GM12873 (cell line): ENCODE results near the gene HTR6.

ENCODE experiments used
- TF ChIP-seq, protein P1 (sequence below): IDR thresholded peaks from 2 replicates; pipeline ENCODE4 v1.5.1; 2012; ENCODE audit warnings: low read depth, mild to moderate bottlenecking, moderate library complexity, low read length, control low read depth; ENCODE audit not compliant: insufficient read depth; ENCODE audit errors: missing control alignments

The HTR6 gene

GRCh38 chr1:19705464-19705863 lies 40.8 kb downstream of the HTR6 start:
- TF ChIP-seq, protein P1, sequence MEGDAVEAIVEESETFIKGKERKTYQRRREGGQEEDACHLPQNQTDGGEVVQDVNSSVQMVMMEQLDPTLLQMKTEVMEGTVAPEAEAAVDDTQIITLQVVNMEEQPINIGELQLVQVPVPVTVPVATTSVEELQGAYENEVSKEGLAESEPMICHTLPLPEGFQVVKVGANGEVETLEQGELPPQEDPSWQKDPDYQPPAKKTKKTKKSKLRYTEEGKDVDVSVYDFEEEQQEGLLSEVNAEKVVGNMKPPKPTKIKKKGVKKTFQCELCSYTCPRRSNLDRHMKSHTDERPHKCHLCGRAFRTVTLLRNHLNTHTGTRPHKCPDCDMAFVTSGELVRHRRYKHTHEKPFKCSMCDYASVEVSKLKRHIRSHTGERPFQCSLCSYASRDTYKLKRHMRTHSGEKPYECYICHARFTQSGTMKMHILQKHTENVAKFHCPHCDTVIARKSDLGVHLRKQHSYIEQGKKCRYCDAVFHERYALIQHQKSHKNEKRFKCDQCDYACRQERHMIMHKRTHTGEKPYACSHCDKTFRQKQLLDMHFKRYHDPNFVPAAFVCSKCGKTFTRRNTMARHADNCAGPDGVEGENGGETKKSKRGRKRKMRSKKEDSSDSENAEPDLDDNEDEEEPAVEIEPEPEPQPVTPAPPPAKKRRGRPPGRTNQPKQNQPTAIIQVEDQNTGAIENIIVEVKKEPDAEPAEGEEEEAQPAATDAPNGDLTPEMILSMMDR, result no peak

- TF ChIP-seq, protein P1, result no peak
Observed at GRCh38 chr1:19706136-19706535, 41.5 kb downstream of the HTR6 start.

GRCh38 chr1:19708567-19709110 lies 44.0 kb downstream of the HTR6 start:
- TF ChIP-seq, protein P1, result no peak

DNA sequence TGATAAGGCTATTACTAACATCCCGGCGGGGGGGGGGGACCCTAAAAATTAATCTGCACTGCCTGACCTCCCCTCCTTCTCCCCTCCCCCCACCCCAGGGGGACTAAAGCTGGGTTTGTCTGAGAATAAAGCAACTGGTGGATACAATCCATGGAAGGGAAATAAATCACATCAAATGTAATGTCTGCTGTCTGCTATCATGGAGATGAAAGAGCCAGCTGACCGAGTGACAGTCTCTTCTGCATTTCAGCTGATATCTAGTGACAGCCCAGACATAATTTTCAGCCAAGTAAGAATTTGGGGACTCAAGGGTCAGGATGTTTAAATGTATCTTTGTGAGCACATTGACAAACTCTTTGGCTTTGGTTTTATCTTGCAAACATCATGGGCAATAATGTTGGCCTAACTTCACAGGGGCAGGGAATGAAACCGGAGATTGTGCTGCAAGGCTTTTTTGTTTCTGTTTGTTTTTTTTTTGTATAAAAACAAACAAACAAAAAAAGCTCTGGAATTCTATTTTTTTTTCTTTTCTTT lies 44.7 kb downstream of the HTR6 start:
- TF ChIP-seq, protein P1, result no peak

DNA sequence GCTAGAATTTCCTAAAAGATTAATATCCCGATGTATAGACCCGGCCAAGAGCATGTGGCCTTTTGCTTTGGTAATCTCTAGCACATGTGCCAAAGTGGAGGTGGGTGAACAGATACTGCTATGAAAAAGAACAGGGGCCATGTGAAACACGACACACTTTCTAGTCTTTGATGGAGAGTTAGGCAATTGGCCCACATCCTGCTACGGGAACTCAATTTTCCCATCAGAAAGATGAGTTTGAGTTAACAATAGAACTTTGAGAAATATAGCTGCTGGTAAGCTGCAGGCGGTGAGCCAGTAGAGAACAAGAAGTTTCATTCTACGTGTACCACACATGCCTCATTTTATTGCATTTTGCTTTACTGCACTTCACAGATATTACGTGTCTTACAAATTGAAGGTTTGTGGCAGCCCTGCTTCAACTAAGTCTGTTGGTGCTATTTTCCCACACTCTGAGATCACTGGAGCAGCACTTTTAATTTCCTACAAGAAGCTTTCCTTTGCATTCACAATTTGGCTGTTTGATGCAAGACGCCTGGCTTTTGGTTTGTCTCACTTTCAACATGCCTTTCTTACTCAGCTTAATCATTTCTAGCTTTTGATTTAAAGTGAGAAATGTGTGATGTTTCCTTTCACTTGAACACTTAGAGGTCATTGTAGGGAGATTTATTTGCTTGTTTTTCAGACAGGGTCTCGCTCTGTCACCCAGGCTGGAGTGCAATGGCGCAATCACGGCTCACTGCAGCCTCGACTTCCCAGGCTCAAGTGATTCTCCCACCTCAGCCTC lies 46.3 kb downstream of the HTR6 start:
- TF ChIP-seq, protein P1, result no peak

- TF ChIP-seq, protein P1, result no peak
Observed at GRCh38 chr1:19712928-19713327, 48.3 kb downstream of the HTR6 start.

DNA sequence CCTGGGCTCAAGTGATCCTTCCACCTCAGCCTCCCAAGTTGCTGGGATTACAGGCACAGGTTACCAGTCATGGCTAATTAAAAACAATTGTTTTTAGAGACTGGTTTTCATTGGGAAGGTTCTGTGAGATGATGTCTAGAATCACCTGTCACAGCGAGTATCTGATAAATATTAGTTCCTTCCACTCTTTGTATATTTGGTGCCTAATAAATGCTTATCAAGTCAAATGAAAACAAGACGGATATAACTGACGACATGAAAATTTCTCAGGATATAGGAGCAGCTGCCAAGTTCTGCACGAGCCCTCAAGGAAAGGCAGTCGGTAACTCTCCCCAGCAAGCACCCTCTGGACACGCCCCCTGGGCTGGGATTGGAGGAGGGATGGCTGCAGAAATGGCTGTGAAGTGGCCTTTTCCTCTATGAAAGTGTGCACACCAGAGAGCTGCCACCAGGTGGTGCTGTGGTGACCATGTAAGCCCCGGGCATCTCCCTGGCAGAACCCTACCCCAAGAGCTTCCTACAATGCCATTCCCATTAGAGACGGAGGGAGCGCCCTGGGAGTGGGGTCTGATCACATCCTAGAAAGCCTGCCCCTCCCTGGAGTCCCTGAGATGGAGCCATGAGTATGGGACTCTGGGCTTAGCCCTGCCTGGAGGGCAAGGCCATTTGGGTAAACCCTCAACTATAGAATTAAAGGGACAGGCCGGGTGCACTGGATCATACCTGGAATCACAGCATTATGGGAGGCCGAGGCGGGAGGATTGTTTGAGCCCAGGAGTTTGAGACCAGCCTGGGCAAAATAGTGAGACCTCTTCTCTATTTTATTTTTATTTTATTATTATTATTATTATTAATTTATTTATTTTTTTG lies 50.9 kb downstream of the HTR6 start:
- TF ChIP-seq, protein P1, result peak; percentile 96
